ENCODE data around the gene ABCF3.

The ABCF3 gene

DNA sequence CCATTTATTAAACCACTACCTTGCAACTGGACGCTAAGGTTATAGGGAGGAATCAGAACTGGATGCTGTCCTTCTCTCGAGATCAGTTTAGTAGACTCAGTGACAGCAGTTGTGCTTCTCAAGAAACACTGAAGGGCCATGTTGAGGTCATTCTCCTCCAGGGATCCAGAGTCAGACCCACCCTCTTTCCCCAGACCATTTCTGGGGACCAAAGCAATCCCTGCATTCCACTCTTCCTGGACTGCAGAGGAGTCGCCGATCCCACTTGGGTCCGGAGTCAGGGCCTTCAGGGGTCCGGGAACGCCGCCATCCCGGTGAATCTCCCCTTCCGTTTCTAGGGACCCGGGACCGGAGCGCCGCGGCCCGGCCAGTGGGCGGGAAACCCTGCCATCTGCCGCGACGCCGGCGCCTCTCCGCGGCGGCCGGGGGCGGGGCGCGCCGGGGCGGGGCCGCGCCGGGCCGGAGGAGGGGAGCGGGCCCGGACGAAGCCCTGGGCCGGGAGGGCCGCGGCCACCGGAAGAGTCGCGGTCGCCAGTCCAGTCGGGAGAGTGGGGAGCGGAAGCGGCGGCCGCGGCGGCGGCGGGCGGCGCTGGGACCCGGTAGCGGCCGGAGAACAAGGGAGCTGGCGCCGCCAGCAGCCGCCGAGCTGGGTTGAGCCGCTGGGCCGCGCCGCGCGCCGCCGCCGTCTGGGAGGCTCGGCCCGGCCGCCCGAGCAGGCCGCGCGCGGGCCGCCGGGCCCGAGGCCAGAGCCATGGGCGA, 30.9 kb upstream of the ABCF3 start, which contains the start of gene DVL3 (continued):
- TF ChIP-seq ZNF274 (IDR thresholded peaks at IDR 0.05; ENCODE audit: low read length) (no peak), ZNF274 (tag by site-specific recombination; IDR thresholded peaks at IDR 0.05; ENCODE audit: borderline replicate concordance) (no peak), ZNF366 (tag by site-specific recombination; conservative IDR thresholded peaks at IDR 0.05) (no peak), ZNF362 (tag by site-specific recombination; IDR thresholded peaks at IDR 0.05) (no peak), ZNF623 (tag by site-specific recombination; IDR thresholded peaks at IDR 0.05) (no peak), ZNF174 (tag by site-specific recombination; IDR thresholded peaks at IDR 0.05) (no peak), ZNF791 (tag by site-specific recombination; IDR thresholded peaks at IDR 0.05) (no peak), TRIM28 (IDR thresholded peaks at IDR 0.05; ENCODE audit: borderline replicate concordance, low read length) (no peak), ZNF530 (tag by site-specific recombination; IDR thresholded peaks at IDR 0.05; ENCODE audit: low read depth) (no peak), ZNF830 (tag by site-specific recombination; IDR thresholded peaks at IDR 0.05; ENCODE audit: low read depth) (no peak), ZBTB8A (tag by site-specific recombination; IDR thresholded peaks at IDR 0.05) (no peak), ZIC2 (tag by site-specific recombination; IDR thresholded peaks at IDR 0.05) (no peak), ZNF2 (tag by site-specific recombination; IDR thresholded peaks at IDR 0.05) (no peak), ZNF600 (tag by site-specific recombination; IDR thresholded peaks at IDR 0.05) (no peak), ZNF148 (tag by site-specific recombination; IDR thresholded peaks at IDR 0.05; ENCODE audit: borderline replicate concordance) (no peak), ZNF133 (tag by site-specific recombination; IDR thresholded peaks at IDR 0.05) (no peak), ZNF341 (tag by site-specific recombination; IDR thresholded peaks at IDR 0.05; ENCODE audit: low read depth) (no peak), ZSCAN4 (tag by site-specific recombination; IDR thresholded peaks at IDR 0.05) (no peak), ZNF155 (tag by site-specific recombination; IDR thresholded peaks at IDR 0.05) (no peak), ZBTB1 (tag by site-specific recombination; IDR thresholded peaks at IDR 0.05) (no peak), BCL11B (tag by site-specific recombination; IDR thresholded peaks at IDR 0.05; ENCODE audit: low read depth) (0 out of 2 replicates have a peak, but pooled peaks have one; percentile 10), ZNF324 (tag by site-specific recombination; IDR thresholded peaks at IDR 0.05) (no peak), ZBTB48 (tag by site-specific recombination; IDR thresholded peaks at IDR 0.05) (peak; percentile 90), HIC1 (tag by site-specific recombination; IDR thresholded peaks at IDR 0.05) (no peak), AEBP2 (tag by site-specific recombination; IDR thresholded peaks at IDR 0.05; ENCODE audit: borderline replicate concordance) (no peak), OVOL3 (tag by site-specific recombination; IDR thresholded peaks at IDR 0.05) (no peak), ZSCAN30 (tag by site-specific recombination; IDR thresholded peaks at IDR 0.05) (no peak), ZNF138 (tag by site-specific recombination; IDR thresholded peaks at IDR 0.05; ENCODE audit: borderline replicate concordance) (no peak)
- TF ChIP-seq, protein P1, sequence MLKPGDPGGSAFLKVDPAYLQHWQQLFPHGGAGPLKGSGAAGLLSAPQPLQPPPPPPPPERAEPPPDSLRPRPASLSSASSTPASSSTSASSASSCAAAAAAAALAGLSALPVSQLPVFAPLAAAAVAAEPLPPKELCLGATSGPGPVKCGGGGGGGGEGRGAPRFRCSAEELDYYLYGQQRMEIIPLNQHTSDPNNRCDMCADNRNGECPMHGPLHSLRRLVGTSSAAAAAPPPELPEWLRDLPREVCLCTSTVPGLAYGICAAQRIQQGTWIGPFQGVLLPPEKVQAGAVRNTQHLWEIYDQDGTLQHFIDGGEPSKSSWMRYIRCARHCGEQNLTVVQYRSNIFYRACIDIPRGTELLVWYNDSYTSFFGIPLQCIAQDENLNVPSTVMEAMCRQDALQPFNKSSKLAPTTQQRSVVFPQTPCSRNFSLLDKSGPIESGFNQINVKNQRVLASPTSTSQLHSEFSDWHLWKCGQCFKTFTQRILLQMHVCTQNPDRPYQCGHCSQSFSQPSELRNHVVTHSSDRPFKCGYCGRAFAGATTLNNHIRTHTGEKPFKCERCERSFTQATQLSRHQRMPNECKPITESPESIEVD (tag by site-specific recombination; IDR thresholded peaks at IDR 0.05) = no peak
